WTC11 (cell line): Measurements from ENCODE around the gene RHBDD1.

Source experiments
- ATF3 ChIP-seq: sonication (generic); formaldehyde crosslinking; conservative IDR thresholded peaks from 2 replicates; pipeline ENCODE4 v1.8.1; 2022; ENCODE audit warnings: mild to moderate bottlenecking, missing genetic modification reagents
- NR2C2 ChIP-seq: sonication (generic); formaldehyde crosslinking; IDR thresholded peaks from 2 replicates; pipeline ENCODE4 v1.8.0; 2022; ENCODE audit warnings: mild to moderate bottlenecking, missing genetic modification reagents
- TF ChIP-seq, protein P1 (sequence below): fragments of 200-600 bp; IDR thresholded peaks from 2 replicates; pipeline ENCODE4 v1.8.0; 2022; ENCODE audit warnings: antibody characterized with exemption

DNA sequence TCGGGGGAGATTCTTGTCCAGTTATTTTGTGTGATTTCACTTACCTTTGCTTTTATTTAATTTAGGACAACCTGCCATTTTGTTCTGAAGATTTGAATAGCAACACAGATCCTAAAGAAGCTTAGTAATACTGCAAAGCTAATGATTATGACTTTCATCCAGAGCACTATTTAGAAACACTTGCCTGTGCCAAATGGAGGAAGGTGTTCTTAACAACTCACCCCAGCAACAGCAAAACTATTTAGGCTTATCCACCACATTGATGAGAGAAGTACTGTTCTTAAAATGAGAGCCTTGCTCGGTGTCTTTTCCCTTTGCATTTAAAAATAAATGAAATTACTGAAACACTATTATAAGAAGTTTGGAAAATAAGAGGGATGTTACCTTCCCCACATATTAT is 59.7 kb downstream of the RHBDD1 start:
- TF ChIP-seq NR2C2 (no peak), ATF3 (no peak)
- TF ChIP-seq, protein P1, sequence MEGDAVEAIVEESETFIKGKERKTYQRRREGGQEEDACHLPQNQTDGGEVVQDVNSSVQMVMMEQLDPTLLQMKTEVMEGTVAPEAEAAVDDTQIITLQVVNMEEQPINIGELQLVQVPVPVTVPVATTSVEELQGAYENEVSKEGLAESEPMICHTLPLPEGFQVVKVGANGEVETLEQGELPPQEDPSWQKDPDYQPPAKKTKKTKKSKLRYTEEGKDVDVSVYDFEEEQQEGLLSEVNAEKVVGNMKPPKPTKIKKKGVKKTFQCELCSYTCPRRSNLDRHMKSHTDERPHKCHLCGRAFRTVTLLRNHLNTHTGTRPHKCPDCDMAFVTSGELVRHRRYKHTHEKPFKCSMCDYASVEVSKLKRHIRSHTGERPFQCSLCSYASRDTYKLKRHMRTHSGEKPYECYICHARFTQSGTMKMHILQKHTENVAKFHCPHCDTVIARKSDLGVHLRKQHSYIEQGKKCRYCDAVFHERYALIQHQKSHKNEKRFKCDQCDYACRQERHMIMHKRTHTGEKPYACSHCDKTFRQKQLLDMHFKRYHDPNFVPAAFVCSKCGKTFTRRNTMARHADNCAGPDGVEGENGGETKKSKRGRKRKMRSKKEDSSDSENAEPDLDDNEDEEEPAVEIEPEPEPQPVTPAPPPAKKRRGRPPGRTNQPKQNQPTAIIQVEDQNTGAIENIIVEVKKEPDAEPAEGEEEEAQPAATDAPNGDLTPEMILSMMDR = no peak
